GM19035 (cell line): ENCODE data around the gene PRR19.
A peak's percentile ranks its signal among the peaks of the same experiment; 100 is the strongest.
"Not testable (repeated sequence)": the region's sequence is repeated elsewhere in the genome, so short reads cannot be mapped to it uniquely, and the experiment has no call there.

Source experiments
- ATAC-seq: cut with Tn5 transposase; IDR thresholded peaks from one replicate; pipeline ENCODE4 v1.9.1; 2021; ENCODE audit not compliant: unreplicated experiment

Gene PRR19

GRCh38 chr19:42324655-42325307, 22.8 kb downstream of the PRR19 start:
- ATAC-seq: no peak

GRCh38 chr19:42325308-42325895, 23.5 kb downstream of the PRR19 start, which contains the start of gene MEGF8:
MEGF8 (plus strand) TSS chr19:42325635; CDS start chr19:42326244, 609 bp downstream.
- peak; percentile 94 for ATAC-seq

GRCh38 chr19:42325896-42326771, 24.2 kb downstream of the PRR19 start:
- ATAC-seq: peak; percentile 14

- no peak for ATAC-seq
Observed at GRCh38 chr19:42326969-42327368, 25.0 kb downstream of the PRR19 start.

- ATAC-seq: no peak
Observed at GRCh38 chr19:42327381-42327780, 25.4 kb downstream of the PRR19 start.

- no peak for ATAC-seq
Observed at GRCh38 chr19:42328106-42328505, 26.2 kb downstream of the PRR19 start.

GRCh38 chr19:42328854-42329253, 26.9 kb downstream of the PRR19 start:
- ATAC-seq: no peak

- ATAC-seq: no peak
Observed at GRCh38 chr19:42330241-42330711, 28.3 kb downstream of the PRR19 start.

GRCh38 chr19:42331333-42331732, 29.4 kb downstream of the PRR19 start:
- ATAC-seq: not testable (repeated sequence)

GRCh38 chr19:42332059-42332458, 30.1 kb downstream of the PRR19 start:
- no peak for ATAC-seq

GRCh38 chr19:42333018-42333417, 31.1 kb downstream of the PRR19 start:
- no peak for ATAC-seq

GRCh38 chr19:42333975-42334696, 32.2 kb downstream of the PRR19 start:
- no peak for ATAC-seq

- no peak for ATAC-seq
Observed at GRCh38 chr19:42334697-42335373, 32.9 kb downstream of the PRR19 start.

GRCh38 chr19:42335374-42335936, 33.5 kb downstream of the PRR19 start:
- ATAC-seq: no peak

GRCh38 chr19:42335971-42336370, 34.0 kb downstream of the PRR19 start:
- no peak for ATAC-seq

- ATAC-seq: not testable (repeated sequence)
Observed at GRCh38 chr19:42339126-42339860, 37.4 kb downstream of the PRR19 start.

GRCh38 chr19:42339922-42340321, 38.0 kb downstream of the PRR19 start:
- not testable (repeated sequence) for ATAC-seq

- no peak for ATAC-seq
Observed at GRCh38 chr19:42343344-42344110, 41.6 kb downstream of the PRR19 start.
